Endothelial cell of umbilical vein (primary cell): ENCODE results near the gene ABCC1. TPM values are rescaled to one million over a fixed set of nuclear protein-coding genes. Genes with fewer than 3 reads are reported as not detected.

Experiments used
- BruUV-seq: library from RNA; stranded (reverse); fragments of 400-500 nt; replicated peaks from 2 replicates; lab custom pipeline; 2021; lab: Mats Ljungman, UMichigan
- CTCF ChIA-PET: fragments of 300-600, 350-600 bp; sonication (Branson Sonifier 250); formaldehyde crosslinking; loops from one replicate; lab custom pipeline; 2021; ENCODE audit warnings: antibody characterized with exemption, inconsistent platforms; lab: Charles Lee
- POLR2A ChIA-PET: fragments of 300-600, 350-600 bp; sonication (Branson Sonifier 250); formaldehyde crosslinking; loops from one replicate; lab custom pipeline; 2021; ENCODE audit warnings: antibody characterized with exemption, inconsistent platforms; lab: Charles Lee
- DNase-seq: peaks from one replicate; pipeline ENCODE4 v3.0.0-alpha.2; 2011; ENCODE audit warnings: low read depth, low spot score
- FAIRE-seq: peaks from 2 replicates; lab custom pipeline; 2011; peaks lifted over from hg19 to GRCh38; lab: Jason Lieb, UNC
- H2AFZ ChIP-seq: 2 replicates; pipeline ENCODE4 v1.6.0; 2012; ENCODE audit warnings: low read depth, low read length, control low read depth, inconsistent platforms
- H3K27ac ChIP-seq: 2 replicates; pipeline ENCODE4 v1.5.1; 2011; ENCODE audit warnings: low read depth, mild to moderate bottlenecking, control low read depth, low read length, moderate library complexity; ENCODE audit not compliant: insufficient read depth
- H3K27me3 ChIP-seq, 2 experiments: 2 replicates each; pipeline versions ENCODE4 v1.6.0 to v1.6.1; 2011; ENCODE audit warnings: low read length in 2 of 2, mixed read lengths in 1 of 2; ENCODE audit not compliant: control insufficient read depth in 2 of 2, insufficient read depth in 2 of 2
- H3K36me3 ChIP-seq, 2 experiments: 2 replicates in 1 of 2; 3 replicates in 1 of 2; pipeline ENCODE4 v1.5.1; 2011; ENCODE audit warnings: low read length in 2 of 2, mild to moderate bottlenecking in 1 of 2, moderate library complexity in 1 of 2; ENCODE audit not compliant: control insufficient read depth in 2 of 2, insufficient read depth in 2 of 2; ENCODE audit errors: extremely low read depth in 1 of 2
- H3K4me1 ChIP-seq: 3 replicates; pipeline ENCODE4 v1.5.1; 2011; ENCODE audit warnings: mild to moderate bottlenecking, low read length; ENCODE audit not compliant: control insufficient read depth, insufficient read depth; ENCODE audit errors: extremely low read depth
- H3K4me2 ChIP-seq: 2 replicates; pipeline ENCODE4 v1.6.1; 2011; ENCODE audit warnings: low read length, control low read depth, mixed read lengths; ENCODE audit not compliant: insufficient read depth
- H3K4me3 ChIP-seq, 3 experiments: fragments of 200-600 bp in 1 of 3; sonication (generic), shearing (Covaris generic) in 1 of 3; replicated peaks in 1 of 3; 2 replicates each; pipeline ENCODE4 v1.5.1; 2011 to 2016; ENCODE audit warnings: control low read depth in 3 of 3, low read length in 3 of 3, mild to moderate bottlenecking in 2 of 3, inconsistent platforms in 1 of 3, low read depth in 1 of 3, moderate library complexity in 1 of 3; ENCODE audit not compliant: insufficient read depth in 1 of 3
- H3K79me2 ChIP-seq: 2 replicates; pipeline ENCODE4 v1.6.0; 2012; ENCODE audit warnings: low read length, inconsistent platforms; ENCODE audit not compliant: control insufficient read depth, insufficient read depth
- H3K9ac ChIP-seq: replicated peaks from 2 replicates; pipeline ENCODE3; 2011; ENCODE audit warnings: low read length, control low read depth; ENCODE audit not compliant: insufficient read depth; ENCODE audit errors: extremely low read depth
- H3K9me1 ChIP-seq: replicated peaks from 3 replicates; pipeline ENCODE4 v1.6.0; 2011; ENCODE audit warnings: mild to moderate bottlenecking, low read length; ENCODE audit not compliant: control insufficient read depth, insufficient read depth; ENCODE audit errors: extremely low read depth
- H3K9me3 ChIP-seq: replicated peaks from 2 replicates; pipeline ENCODE4 v1.5.1; 2012; ENCODE audit warnings: low read length, inconsistent platforms; ENCODE audit not compliant: control insufficient read depth, insufficient read depth
- H4K20me1 ChIP-seq: replicated peaks from 2 replicates; pipeline ENCODE3; 2011; ENCODE audit warnings: mild to moderate bottlenecking, low read length; ENCODE audit not compliant: control insufficient read depth, insufficient read depth; ENCODE audit errors: extremely low read depth
- CTCF ChIP-seq, 2 donors: IDR thresholded peaks; 1 replicate in 1 of 2; 2 replicates in 1 of 2; pipeline ENCODE4 v1.5.1; 2011; ENCODE audit warnings: low read length in 2 of 2, mild to moderate bottlenecking in 2 of 2, moderate library complexity in 2 of 2, control low read depth in 1 of 2, inconsistent platforms in 1 of 2, low read depth in 1 of 2; ENCODE audit not compliant: insufficient read depth in 1 of 2; ENCODE audit errors: extremely low read depth in 1 of 2
- EZH2 ChIP-seq: IDR thresholded peaks from 2 replicates; pipeline ENCODE4 v1.6.1; 2012; ENCODE audit warnings: borderline replicate concordance, low read depth, mild to moderate bottlenecking, moderate library complexity, low read length, inconsistent platforms; ENCODE audit not compliant: severe bottlenecking
- FOS ChIP-seq: IDR thresholded peaks from 2 replicates; pipeline ENCODE4 v1.6.1; 2011; ENCODE audit warnings: mild to moderate bottlenecking, low read length, moderate library complexity, borderline replicate concordance; ENCODE audit not compliant: insufficient read depth
- GATA2 ChIP-seq: IDR thresholded peaks from 2 replicates; pipeline ENCODE4 v1.7.0; 2011; ENCODE audit warnings: low read depth, mild to moderate bottlenecking, moderate library complexity, mixed read lengths, low read length; ENCODE audit not compliant: insufficient read length, insufficient read depth
- JUN ChIP-seq: IDR thresholded peaks from 2 replicates; pipeline ENCODE4 v1.6.1; 2011; ENCODE audit warnings: borderline replicate concordance, low read depth; ENCODE audit not compliant: insufficient read length, insufficient read depth
- MYC ChIP-seq: IDR thresholded peaks from one replicate; pipeline ENCODE4 v1.6.1; 2011; ENCODE audit warnings: mild to moderate bottlenecking, low read depth, low read length
- POLR2A ChIP-seq: IDR thresholded peaks from 2 replicates; pipeline ENCODE4 v1.6.1; 2012; ENCODE audit warnings: low read depth, mild to moderate bottlenecking, control low read depth, low read length
- POLR2AphosphoS5 ChIP-seq: IDR thresholded peaks from 2 replicates; pipeline ENCODE4 v1.6.1; 2012; ENCODE audit warnings: low read depth, mild to moderate bottlenecking, control low read depth, low read length, moderate library complexity; ENCODE audit not compliant: insufficient read depth
- dilution Hi-C: fragments of 300-500 bp; cut with MboI; formaldehyde crosslinking; loops from one replicate; pipeline ENCODE4 v1.15.0; 2019; ENCODE audit warnings: low sequenced_read_pairs; ENCODE audit not compliant: extremely low pct_ligation_motif_present
- intact Hi-C: fragments of 100-400 bp; cut with micrococcal nuclease; formaldehyde crosslinking; loops from one replicate; pipeline ENCODE4 v1.10.0; 2022
- polyA plus RNA-seq, 4 experiments: library from polyadenylated mRNA; depleted of rRNA in 3 of 4; stranded (reverse) in 3 of 4; unstranded in 1 of 4; fragments of >200 nt; gene quantifications; 2 replicates each; pipeline versions ENCODE4 v1.2.1 to v1.2.3, GENCODE V29; 2011 to 2012; ENCODE audit warnings: missing spikeins in 1 of 4
- total RNA-seq: library from RNA; stranded (reverse); gene quantifications from 2 replicates; pipeline ENCODE4 v1.2.3, GENCODE V29; 2021
- TF ChIP-seq, protein P1 (sequence below): IDR thresholded peaks from 2 replicates; pipeline ENCODE4 v1.6.1; 2011; ENCODE audit not compliant: insufficient read depth, insufficient read length

ABCC1 gene
- total and polyA plus RNA-seq, 2 donors (not counting 3 experiments of a cell fraction or from before 2014, with no cell fraction given) = 46.1 to 89.2 TPM

GRCh38 chr16:15971440-15971815 is 22.0 kb downstream of the ABCC1 start:
- CTCF ChIA-PET = no interaction called here
- H3K4me1 ChIP-seq = peaks cover 9% of the 10 kb centered on the region

More at GRCh38 chr16:15971440-15971815, 22.0 kb downstream of the ABCC1 start:
- intact Hi-C loops (no loop called here), dilution Hi-C loops (no loop called here)
- H3K27ac ChIP-seq = no peak overlapping the region
- H3K4me2 ChIP-seq = no peak overlapping the region
- FAIRE-seq (no peak), DNase-seq (no peak)
- no peaks in the 10 kb centered on the region for H3K9me3 ChIP-seq
- H3K27me3 ChIP-seq = no peaks in the 10 kb centered on the region
- no peak overlapping the region for H3K9ac ChIP-seq
- H3K36me3 ChIP-seq = peaks cover 0 to 3% of the 10 kb centered on the region in 2 experiments
- H3K79me2 ChIP-seq = peaks cover 99% of the 10 kb centered on the region
- no TSS peak for BruUV-seq
- no peaks in the 10 kb centered on the region for H3K9me1 ChIP-seq
- H3K4me3 ChIP-seq = no peak overlapping the region
- POLR2A ChIA-PET = no interaction called here
- TF ChIP-seq POLR2AphosphoS5 = no peak
- TF ChIP-seq EZH2 = no peak
- no peak for TF ChIP-seq MYC
- no peak for TF ChIP-seq POLR2A
- TF ChIP-seq JUN = no peak
- no peak for TF ChIP-seq FOS
- TF ChIP-seq, protein P1, sequence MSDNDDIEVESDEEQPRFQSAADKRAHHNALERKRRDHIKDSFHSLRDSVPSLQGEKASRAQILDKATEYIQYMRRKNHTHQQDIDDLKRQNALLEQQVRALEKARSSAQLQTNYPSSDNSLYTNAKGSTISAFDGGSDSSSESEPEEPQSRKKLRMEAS = no peak
- TF ChIP-seq GATA2 = no peak
- TF ChIP-seq CTCF (IDR thresholded peaks at IDR 0.05; ENCODE audit: extremely low read depth in 1 of 2, insufficient read depth in 1 of 2, low read depth in 1 of 2, low read length in 2 of 2) = no peak
- H4K20me1 ChIP-seq = no peaks in the 10 kb centered on the region
- H2AFZ ChIP-seq = no peak overlapping the region
